DMS 273 treated with DMSO at 0.1 percent for 48 hours (cell line): ENCODE results near the gene ANKRD40CL.
"Not testable (repeated sequence)": the region's sequence is repeated elsewhere in the genome, so short reads cannot be mapped to it uniquely, and the experiment has no call there.

Experiments used
- DNase-seq: peaks from one replicate; lab custom pipeline; 2025; lab: John Stamatoyannopoulos, UW

ANKRD40CL gene

GRCh38 chr17:50767446-50767845 is at the start of gene ANKRD40CL:
ANKRD40CL (minus strand) TSS chr17:50767518; CDS start chr17:50766913, 605 bp downstream.
- DNase-seq: no peak

- DNase-seq: no peak
Observed at GRCh38 chr17:50816271-50816670, 49.0 kb upstream of the ANKRD40CL start.

GRCh38 chr17:50815400-50815799 is 48.1 kb upstream of the ANKRD40CL start:
- no peak for DNase-seq

DNA sequence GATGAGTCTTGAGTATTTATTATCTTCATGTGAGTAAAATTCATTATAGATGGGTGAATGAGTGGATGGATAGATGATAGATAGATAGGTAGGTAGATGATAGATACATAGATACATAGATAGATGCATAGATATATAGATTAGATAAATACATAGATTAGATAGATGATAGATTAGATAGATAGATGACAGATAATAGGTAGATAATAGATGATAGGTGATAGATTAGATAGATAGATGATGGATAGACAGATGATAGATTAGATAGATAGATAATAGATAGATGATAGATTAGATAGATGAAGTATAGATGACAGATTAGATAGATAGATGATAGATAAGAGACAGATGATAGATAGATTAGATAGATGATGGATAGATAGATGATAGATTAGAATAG is 46.3 kb upstream of the ANKRD40CL start:
- DNase-seq: no peak

- no peak for DNase-seq
Observed at GRCh38 chr17:50808888-50809287, 41.6 kb upstream of the ANKRD40CL start.

DNA sequence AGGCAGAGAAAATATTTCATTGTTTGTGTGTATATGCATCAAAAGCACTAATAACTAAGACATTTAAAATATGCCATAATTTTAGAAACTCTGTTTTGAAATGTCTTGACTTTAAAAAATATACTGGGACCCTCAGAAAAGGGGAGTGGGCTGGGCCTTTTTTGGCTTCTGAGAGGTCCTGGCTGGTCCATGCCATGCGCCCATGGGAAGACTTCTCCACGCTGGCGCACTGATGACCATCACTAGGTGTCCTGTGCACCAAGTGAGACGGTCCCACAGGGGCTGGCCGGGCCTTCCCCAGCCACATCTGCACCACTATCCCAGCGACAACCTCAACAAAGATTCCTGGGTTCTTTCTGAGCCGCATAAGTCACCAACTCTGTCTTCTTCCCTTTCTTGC is 41.1 kb upstream of the ANKRD40CL start:
- DNase-seq: no peak

DNA sequence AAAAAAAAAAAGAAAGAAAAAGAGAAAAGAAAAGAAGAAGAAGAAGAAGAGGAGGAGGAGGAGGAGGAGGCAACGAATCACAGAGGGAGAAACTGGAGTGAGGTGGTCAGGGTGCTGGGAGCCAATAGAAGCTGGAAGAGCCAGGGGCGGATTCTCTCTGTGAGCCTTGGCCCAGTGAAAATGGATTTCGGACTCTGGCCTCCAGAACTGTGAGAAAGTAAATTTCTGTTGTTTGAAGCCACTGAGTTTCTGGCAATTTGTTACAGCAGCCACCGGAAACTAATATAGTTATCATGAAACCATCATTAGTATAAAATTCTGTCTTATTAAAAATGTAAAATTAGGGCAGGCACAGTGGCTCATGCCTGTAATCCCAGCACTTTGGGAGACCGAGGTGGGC is 40.4 kb upstream of the ANKRD40CL start:
- DNase-seq: no peak

- DNase-seq: no peak
Observed at GRCh38 chr17:50807009-50807408, 39.7 kb upstream of the ANKRD40CL start.

- DNase-seq: no peak
Observed at GRCh38 chr17:50806141-50806643, 38.9 kb upstream of the ANKRD40CL start.

DNA sequence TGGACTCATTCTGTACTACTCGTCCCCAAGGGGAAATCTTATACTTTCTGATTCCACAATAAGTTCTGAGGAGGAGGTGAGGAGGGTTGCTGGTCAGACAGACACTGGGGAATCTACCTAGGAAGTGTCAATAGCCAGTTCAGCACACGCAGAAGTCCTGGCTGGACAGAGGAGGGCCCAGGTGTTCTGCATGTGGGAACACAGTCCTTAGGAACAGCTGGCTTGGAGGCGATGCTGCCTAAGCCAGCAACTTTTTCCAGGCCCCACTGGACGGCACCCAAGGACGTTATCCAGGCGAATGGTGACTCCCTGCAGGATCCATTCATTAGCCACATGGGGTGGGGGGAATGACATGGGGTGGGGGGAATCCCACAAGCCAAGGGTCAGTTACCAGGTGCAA is 38.2 kb upstream of the ANKRD40CL start:
- DNase-seq: no peak

GRCh38 chr17:50804749-50805475 is 37.6 kb upstream of the ANKRD40CL start:
- DNase-seq: not testable (repeated sequence)

DNA sequence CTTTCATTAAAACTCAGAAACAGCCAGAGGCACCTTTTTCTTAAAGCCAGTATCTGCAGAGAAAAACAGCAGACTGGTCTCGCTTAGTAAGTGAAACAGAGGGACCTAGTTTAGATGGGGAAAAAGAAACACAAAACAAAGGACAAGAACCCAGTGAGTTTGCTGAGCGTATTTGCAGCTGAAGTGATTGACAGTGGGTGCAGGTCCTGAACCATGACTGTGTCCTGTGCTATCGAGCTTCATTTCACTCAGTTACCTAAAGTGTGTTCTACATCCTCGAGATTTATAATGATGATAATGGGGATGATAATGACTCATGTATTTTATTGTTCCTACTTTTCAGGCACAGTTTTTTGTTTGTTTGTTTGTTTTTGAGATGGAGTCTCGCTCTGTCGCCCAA is 36.4 kb upstream of the ANKRD40CL start:
- no peak for DNase-seq

- DNase-seq: no peak
Observed at GRCh38 chr17:50802609-50803571, 35.6 kb upstream of the ANKRD40CL start.

DNA sequence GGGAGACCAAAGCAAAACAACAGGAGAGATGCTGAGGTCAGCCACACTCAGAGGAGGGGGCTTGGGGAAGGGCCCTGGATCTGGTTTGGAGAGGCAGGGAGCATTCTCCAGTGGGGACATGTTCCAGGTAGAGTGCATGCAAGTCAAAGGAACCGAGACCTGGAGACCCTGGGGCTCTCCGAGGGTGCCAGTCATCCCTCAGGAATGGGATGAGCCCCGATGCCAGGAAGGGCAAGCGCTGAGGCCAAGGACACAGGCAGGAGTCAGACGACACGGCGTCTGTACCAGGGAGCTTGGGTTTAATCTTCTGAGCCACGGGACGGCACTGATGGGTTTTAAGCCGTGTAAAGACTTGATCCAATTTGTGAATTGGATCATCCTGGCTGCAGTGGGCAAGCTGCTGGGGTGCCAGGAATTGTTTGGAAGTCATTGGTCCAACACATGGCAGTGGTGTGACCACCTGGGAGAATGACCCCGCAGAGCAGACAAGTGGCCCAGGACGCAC is 32.9 kb upstream of the ANKRD40CL start:
- DNase-seq: no peak

GRCh38 chr17:50799582-50799981 is 32.3 kb upstream of the ANKRD40CL start:
- DNase-seq: no peak

- DNase-seq: no peak
Observed at GRCh38 chr17:50798424-50799288, 31.3 kb upstream of the ANKRD40CL start.

- no peak for DNase-seq
Observed at GRCh38 chr17:50797135-50797810, 30.0 kb upstream of the ANKRD40CL start.

DNA sequence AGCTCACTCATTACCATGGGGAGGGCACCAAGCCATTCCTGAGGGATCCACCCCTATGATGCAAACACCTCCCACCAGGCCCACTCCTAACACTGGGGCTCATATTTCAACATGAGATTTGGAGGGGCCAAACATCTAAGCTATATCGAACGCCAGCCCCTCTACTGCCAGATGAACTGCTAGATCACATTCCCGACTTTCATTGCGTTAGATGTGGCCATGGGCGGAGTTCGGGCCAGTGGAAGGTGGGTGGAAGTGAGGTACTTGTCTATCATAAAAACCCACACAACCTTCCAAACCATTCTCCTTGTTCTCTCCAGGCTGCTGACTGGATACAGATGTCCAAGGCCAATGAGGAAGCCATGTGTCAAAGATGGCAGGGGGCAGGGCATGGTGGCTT is 27.0 kb upstream of the ANKRD40CL start:
- DNase-seq: no peak

DNA sequence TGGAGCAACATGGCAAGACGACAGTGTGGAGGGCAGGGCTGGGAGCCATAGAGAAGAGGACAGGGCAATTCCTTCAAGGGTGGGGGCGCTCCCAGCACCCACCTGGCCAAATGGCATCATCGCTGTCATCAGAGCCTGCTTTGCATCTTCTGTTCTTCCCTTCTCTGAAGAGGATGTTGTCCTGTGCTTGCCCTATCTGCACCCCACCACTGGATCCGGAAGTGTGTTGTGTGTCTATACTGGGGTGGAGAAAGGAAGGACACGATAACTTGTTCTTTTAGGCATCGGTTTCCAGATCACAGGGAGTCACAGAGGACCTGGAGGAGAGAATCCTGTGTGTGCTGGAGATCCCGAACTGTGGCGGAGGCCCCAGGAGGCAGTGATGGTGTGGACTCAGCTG is 25.7 kb upstream of the ANKRD40CL start:
- no peak for DNase-seq

DNA sequence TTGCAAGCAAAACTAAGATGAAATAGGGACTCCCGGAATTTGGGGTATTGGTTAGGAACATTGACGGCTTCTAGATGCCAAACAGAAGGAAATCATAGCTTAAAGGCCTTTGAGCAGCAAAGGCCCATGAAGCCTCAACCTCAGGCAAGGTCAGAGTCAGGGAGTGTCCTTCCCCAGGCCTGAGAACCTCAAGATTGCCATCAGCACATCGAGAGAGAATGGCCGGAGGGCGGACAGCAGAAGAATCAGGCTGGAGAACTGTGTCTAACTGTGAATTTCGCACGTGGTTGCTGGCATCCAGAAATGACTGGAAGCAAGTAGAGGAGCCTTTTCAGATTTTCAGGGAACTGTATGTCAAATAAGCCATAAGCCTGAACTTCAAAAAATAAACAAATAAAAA is 24.8 kb upstream of the ANKRD40CL start:
- no peak for DNase-seq

DNA sequence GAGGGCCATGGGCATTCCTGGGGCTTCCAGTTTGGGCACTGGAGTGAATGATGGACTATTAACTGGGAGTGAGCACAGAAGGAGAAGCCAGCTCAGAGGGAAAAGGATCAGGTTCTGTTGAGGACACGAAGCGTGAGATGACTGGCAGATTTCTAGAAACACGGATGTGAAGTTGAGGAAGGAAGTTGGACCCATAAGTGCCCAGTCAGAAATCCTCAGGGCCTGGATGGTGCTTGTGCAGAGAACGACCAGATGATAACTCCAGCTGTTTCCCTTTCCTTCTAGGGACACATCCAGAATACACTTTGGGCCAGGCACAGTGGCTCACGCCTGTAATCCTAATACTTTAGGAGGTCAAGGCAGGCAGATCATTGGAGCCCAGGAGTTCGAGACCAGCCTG is 23.3 kb upstream of the ANKRD40CL start:
- DNase-seq: no peak
